BJ (cell line): ENCODE measurements around the gene CCDC146. TPM values are rescaled to one million over a fixed set of nuclear protein-coding genes. Genes with fewer than 3 reads are reported as not detected.
"Not testable (repeated sequence)": the region's sequence is repeated elsewhere in the genome, so short reads cannot be mapped to it uniquely, and the experiment has no call there.

Experiments used
- CTCF ChIA-PET: fragments of 350-600 bp; formaldehyde crosslinking; extraction: SDS; loops from one replicate; lab custom pipeline; 2021; ENCODE audit warnings: antibody characterized with exemption, inconsistent platforms; lab: Yijun Ruan, JAX
- POLR2A ChIA-PET: fragments of 300-600 bp; sonication (Branson Sonifier 250); formaldehyde crosslinking; extraction: SDS; loops from one replicate; lab custom pipeline; 2021; ENCODE audit warnings: antibody characterized with exemption; lab: Charles Lee
- DNase-seq: peaks from one replicate; pipeline ENCODE4 v3.0.0-alpha.2; 2011; ENCODE audit warnings: low read depth
- H3K27me3 ChIP-seq: 2 replicates; pipeline ENCODE4 v1.6.0; 2011; ENCODE audit warnings: low read length; ENCODE audit not compliant: control insufficient read depth, insufficient read depth
- H3K36me3 ChIP-seq: 2 replicates; pipeline ENCODE4 v1.5.1; 2011; ENCODE audit warnings: low read length; ENCODE audit not compliant: control insufficient read depth, insufficient read depth
- H3K4me3 ChIP-seq: 2 replicates; pipeline ENCODE4 v1.5.1; 2011; ENCODE audit warnings: low read depth, mild to moderate bottlenecking, control low read depth, low read length
- polyA plus RNA-seq: library from polyadenylated mRNA; depleted of rRNA; stranded (reverse); fragments of >200 nt; gene quantifications from 2 replicates; pipeline ENCODE4 v1.2.3, GENCODE V29; 2011
- TF ChIP-seq, protein P1 (sequence below): IDR thresholded peaks from 2 replicates; pipeline ENCODE4 v1.5.1; 2011; ENCODE audit warnings: low read depth, mild to moderate bottlenecking, control low read depth, inconsistent platforms, low read length, moderate library complexity; ENCODE audit not compliant: insufficient read depth

Gene CCDC146
- polyA plus RNA-seq, 1 experiment: 1.3 TPM

DNA sequence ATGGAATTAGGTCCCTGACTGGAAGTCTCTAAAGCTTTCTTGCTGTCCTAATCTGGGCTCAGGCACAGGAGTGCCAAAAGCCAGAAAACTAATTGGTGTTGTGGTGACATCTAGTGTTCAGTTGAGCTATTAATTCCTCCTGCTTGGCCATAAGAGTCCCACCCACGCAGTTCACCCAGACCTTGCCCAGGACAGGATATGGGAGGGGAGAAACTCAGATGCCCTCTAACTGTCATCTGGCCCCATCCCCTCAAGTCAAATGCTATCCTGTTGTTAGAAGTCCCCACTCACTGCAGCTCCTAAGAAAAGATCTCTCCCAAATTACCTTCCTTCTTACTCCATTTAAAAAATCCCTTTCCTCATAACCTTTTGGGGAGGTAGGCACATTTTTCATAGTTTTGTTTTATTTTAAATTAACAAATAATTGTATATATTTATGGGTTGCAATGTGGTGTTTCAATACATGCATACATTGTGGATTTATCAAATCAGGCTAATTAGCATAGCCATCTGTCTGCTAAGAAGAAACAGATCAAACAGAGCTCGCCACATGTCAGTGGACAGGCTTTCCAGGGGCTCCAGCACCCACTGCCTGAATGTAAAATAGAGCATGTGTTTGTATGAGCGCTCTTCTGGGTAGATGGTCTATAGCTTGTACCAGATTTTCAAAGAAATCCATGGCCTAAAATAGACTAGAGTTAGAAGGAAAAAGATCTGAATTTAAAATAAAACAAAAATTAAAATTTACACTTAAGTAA is 209.7 kb downstream of the CCDC146 start:
- Histone ChIP-seq H3K27me3 (no peaks in the 10 kb centered on the region), H3K4me3 (no peak overlapping the region), H3K36me3 (no peaks in the 10 kb centered on the region)
- CTCF ChIA-PET: interaction anchor here (0.7 to 1.9 kb wide), 13 partner anchors 10 to 210 kb away, joined by 3 to 8 read pairs (median 3); partner anchors contain the start of gene CCDC146
- TF ChIP-seq, protein P1, sequence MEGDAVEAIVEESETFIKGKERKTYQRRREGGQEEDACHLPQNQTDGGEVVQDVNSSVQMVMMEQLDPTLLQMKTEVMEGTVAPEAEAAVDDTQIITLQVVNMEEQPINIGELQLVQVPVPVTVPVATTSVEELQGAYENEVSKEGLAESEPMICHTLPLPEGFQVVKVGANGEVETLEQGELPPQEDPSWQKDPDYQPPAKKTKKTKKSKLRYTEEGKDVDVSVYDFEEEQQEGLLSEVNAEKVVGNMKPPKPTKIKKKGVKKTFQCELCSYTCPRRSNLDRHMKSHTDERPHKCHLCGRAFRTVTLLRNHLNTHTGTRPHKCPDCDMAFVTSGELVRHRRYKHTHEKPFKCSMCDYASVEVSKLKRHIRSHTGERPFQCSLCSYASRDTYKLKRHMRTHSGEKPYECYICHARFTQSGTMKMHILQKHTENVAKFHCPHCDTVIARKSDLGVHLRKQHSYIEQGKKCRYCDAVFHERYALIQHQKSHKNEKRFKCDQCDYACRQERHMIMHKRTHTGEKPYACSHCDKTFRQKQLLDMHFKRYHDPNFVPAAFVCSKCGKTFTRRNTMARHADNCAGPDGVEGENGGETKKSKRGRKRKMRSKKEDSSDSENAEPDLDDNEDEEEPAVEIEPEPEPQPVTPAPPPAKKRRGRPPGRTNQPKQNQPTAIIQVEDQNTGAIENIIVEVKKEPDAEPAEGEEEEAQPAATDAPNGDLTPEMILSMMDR: peak; percentile 63
- DNase-seq: peak; percentile 63
- POLR2A ChIA-PET: interaction anchor here (1.1 kb wide), 1 partner anchor 210 kb away, joined by 4 read pairs; the partner anchor contains the start of gene CCDC146

DNA sequence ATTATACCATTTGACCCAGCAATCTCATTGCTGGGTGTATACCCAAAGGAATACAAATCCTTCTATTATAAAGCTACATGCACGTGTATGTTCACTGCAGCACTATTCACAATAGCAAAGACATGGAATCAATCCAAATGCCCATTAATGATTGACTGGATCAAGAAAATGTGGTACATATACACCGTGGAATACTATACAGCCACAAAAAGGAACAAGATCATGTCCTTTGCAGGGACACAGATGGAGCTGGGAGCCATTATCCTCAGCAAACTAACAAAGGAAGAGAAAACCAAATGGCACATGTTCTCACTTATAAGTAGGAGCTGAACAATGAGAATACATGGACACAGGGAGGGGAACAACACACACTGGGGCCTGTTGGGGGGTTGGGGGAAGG is 211.6 kb downstream of the CCDC146 start:
- DNase-seq, H3K4me3 ChIP-seq, H3K36me3 ChIP-seq, POLR2A ChIA-PET, H3K27me3 ChIP-seq: not testable (repeated sequence)
- CTCF ChIA-PET: interaction anchor here (1.5 to 2.6 kb wide), 2 partner anchors 88 to 106 kb away, joined by 6 to 12 read pairs; no protein-coding TSS in a partner anchor

DNA sequence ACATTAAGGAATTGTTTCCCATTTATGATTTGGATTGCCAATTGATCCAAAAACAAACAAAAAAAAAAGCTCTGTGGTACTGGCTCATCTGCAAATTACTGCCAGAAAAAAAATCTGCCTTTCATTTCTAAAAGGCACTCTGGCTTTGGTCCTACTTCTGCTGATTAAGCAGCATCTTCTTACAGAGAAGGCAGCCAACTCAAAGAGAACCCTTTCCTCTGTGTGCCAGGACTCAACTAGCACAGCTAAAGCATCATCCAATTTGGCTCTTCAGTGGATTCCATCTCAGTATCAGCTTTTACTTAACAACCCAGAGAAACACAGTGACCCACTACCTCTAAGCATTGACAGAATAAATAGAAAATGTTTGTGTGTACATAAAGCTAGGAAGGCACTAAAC is 213.2 kb downstream of the CCDC146 start:
- H3K36me3 ChIP-seq: no peaks in the 10 kb centered on the region
- DNase-seq: no peak
- H3K4me3 ChIP-seq: no peak overlapping the region
- CTCF ChIA-PET: interaction anchor here (2.6 kb wide), 1 partner anchor 89 kb away, joined by 12 read pairs; no protein-coding TSS in a partner anchor
- H3K27me3 ChIP-seq: no peaks in the 10 kb centered on the region
- TF ChIP-seq, protein P1: no peak
- POLR2A ChIA-PET: interaction anchor here (0.7 kb wide), 1 partner anchor 14 kb away, joined by 3 read pairs; no protein-coding TSS in a partner anchor

DNA sequence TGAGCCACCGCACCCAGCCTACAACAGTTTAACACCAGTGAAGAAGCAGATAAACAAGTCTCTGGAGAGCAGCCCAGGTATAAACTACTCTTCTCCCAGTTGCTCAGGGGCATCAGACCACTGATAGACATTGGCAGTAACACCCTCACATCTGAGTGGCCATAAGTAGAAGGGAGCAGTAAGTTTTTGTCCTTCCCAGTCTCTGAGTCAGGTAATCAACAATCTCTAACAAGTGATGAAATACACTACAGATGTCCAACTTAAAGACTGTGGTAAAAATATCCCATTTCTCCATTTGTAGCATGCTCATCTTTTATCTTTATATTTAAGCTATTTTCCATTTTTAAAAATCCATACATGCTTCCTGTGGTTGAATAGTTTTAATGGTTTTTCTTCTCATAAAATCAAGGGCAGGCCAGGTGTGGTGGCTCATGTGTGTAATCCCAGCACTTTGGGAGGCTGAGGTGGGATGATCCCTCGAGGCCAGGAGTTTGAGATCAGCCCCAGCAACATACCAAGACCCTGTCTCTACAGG is 215.1 kb downstream of the CCDC146 start:
- CTCF ChIA-PET: no interaction called here
- DNase-seq: no peak
- TF ChIP-seq, protein P1: no peak

DNA sequence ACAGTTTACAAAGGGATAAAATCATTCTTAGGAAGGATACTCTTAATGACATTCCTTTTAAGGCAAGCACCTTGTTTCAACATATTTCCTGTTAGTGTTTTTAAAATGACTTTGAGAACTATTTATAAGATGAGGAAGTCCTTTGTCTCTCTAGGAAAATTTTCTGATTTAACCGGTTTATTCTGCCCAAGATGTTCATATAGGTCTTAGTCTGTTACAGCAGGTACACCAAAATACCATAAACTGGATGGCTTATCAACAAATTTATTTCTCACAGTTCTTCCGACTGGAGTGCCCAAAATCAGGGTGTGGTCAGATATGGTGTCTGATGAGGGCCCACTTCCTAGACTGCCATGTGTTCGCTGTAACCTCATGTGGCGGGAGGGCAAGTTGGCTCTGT is 215.8 kb downstream of the CCDC146 start:
- no peak for DNase-seq
- ChIA-PET CTCF (no interaction called here), POLR2A (no interaction called here)
- no peaks in the 10 kb centered on the region for H3K27me3 ChIP-seq
- TF ChIP-seq, protein P1: no peak
- no peaks in the 10 kb centered on the region for H3K36me3 ChIP-seq
- H3K4me3 ChIP-seq: no peak overlapping the region

More for the DNA sequence above, 215.1 kb downstream of the CCDC146 start:
- H3K36me3 ChIP-seq: no peaks in the 10 kb centered on the region
- H3K4me3 ChIP-seq: no peak overlapping the region
- no peaks in the 10 kb centered on the region for H3K27me3 ChIP-seq
- POLR2A ChIA-PET: no interaction called here
